Astrocyte of the spinal cord (primary cell): ENCODE results near the gene SOWAHA.
"Not testable (repeated sequence)": the region's sequence is repeated elsewhere in the genome, so short reads cannot be mapped to it uniquely, and the experiment has no call there.

Source experiments
- DNase-seq: peaks from one replicate; pipeline ENCODE4 v3.0.0; 2011; ENCODE audit warnings: low read depth, low spot score
- H3K4me3 ChIP-seq: 2 replicates; pipeline ENCODE4 v1.5.1; 2011; ENCODE audit warnings: low read depth, mild to moderate bottlenecking, low read length, moderate library complexity
- in situ Hi-C: cut with HindIII; loops from 2 replicates; pipeline ENCODE4 v1.10.0; 2017; ENCODE audit warnings: low sequenced_read_pairs
- TF ChIP-seq, protein P1 (sequence below): IDR thresholded peaks from 2 replicates; pipeline ENCODE4 v1.5.1; 2012; ENCODE audit warnings: low read depth, mild to moderate bottlenecking, low read length, inconsistent platforms

Gene SOWAHA

DNA sequence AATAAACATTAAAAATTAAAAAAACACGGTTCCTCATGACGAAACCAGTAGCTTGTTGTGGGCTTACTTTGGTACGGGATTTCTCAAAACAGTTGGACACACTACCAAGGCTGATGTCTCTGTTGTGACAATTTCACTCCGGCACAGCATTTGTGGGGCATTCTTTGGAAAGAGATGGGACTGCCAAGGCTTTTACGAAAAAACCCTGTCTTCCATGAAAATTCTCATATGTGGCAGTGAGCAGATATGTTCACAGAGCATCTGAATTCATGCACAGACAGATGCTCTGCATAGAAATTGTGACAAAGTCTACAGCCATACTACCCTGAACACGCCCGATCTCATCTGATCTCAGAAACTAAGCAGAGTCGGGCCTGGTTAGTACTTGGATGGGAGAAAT is 35.2 kb downstream of the SOWAHA start:
- DNase-seq: no peak
- TF ChIP-seq, protein P1, sequence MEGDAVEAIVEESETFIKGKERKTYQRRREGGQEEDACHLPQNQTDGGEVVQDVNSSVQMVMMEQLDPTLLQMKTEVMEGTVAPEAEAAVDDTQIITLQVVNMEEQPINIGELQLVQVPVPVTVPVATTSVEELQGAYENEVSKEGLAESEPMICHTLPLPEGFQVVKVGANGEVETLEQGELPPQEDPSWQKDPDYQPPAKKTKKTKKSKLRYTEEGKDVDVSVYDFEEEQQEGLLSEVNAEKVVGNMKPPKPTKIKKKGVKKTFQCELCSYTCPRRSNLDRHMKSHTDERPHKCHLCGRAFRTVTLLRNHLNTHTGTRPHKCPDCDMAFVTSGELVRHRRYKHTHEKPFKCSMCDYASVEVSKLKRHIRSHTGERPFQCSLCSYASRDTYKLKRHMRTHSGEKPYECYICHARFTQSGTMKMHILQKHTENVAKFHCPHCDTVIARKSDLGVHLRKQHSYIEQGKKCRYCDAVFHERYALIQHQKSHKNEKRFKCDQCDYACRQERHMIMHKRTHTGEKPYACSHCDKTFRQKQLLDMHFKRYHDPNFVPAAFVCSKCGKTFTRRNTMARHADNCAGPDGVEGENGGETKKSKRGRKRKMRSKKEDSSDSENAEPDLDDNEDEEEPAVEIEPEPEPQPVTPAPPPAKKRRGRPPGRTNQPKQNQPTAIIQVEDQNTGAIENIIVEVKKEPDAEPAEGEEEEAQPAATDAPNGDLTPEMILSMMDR: no peak
- no peak overlapping the region for H3K4me3 ChIP-seq
- in situ Hi-C loops: no loop called here

DNA sequence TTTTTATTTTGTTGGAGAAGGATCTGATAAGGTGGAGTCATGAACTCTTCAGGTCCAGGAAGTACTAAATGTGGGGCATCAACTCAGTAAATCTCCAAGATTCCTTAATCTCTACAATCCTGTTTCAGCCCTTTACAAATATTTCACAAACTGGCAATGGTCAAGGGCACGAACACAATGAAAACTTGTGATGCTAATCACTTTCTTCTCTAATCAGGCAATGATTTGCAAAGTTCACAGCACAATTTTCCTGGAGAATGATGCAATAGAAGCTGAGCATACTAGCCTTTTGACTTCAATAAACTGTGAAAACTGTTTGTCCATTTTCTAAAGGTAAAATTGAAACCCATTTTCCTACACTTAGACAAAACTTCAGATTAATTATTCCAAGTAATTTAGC is 36.2 kb downstream of the SOWAHA start:
- in situ Hi-C loops: no loop called here
- no peak overlapping the region for H3K4me3 ChIP-seq
- TF ChIP-seq, protein P1: no peak
- no peak for DNase-seq

DNA sequence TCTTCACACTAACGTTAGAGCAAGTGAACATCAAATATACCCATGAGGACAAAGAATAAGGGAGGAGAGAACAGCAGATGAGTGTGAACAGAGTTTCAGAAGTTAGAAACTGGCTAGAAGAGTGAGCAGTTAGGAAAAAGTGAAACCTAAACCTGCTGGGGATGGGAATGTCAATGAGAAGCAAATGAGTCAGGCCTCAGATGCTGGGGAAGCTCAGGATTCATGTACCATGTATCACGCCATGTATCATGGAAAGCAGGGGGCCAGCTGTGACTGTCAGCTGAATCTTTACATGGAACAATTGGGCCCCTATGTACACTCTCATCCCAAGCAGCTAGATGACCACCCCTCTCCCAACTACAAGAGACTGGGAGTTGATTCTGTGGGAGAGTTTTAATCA is 37.0 kb downstream of the SOWAHA start:
- TF ChIP-seq, protein P1: no peak
- in situ Hi-C loops: no loop called here
- H3K4me3 ChIP-seq: no peak overlapping the region
- DNase-seq: no peak

DNA sequence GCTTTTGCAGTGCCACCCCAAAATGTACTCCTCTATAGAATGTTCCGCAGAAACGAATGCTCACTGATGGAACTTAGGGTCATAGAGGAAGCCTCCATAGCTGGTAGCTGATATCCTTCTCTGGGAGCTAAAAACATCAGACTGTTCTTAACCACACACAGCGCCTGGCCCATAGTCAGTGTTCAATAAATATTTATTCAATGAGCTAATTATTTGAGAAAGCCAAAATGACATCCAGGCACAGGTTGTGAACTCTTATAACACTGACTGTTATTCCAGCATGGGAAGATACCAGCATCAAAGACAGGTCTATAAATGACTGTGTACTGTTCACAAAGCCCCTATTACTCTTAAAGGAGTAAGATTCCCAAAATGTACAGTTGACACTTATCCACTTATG is 40.2 kb downstream of the SOWAHA start:
- TF ChIP-seq, protein P1: no peak
- in situ Hi-C loops: no loop called here
- DNase-seq: no peak
- H3K4me3 ChIP-seq: no peak overlapping the region

DNA sequence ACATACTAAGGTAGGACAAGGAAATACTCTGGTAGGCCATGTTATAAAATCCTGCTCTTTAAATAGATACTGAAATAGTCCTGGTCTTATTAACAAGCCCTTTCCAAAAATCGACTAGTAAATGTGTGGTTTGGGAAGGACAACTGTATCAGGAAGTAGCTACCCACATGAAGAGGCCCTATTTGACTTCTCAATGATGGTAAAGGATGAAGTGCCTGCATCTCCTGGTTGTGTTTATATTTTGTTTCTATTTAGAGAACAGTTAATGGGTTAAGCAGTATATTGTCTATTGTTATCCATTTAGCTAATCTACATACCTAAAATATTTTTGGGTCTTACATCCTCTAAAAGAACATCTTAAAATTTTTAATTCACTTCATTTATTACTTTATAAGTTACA is 40.7 kb downstream of the SOWAHA start:
- no peak overlapping the region for H3K4me3 ChIP-seq
- no peak for DNase-seq
- in situ Hi-C loops: no loop called here
- TF ChIP-seq, protein P1: no peak

DNA sequence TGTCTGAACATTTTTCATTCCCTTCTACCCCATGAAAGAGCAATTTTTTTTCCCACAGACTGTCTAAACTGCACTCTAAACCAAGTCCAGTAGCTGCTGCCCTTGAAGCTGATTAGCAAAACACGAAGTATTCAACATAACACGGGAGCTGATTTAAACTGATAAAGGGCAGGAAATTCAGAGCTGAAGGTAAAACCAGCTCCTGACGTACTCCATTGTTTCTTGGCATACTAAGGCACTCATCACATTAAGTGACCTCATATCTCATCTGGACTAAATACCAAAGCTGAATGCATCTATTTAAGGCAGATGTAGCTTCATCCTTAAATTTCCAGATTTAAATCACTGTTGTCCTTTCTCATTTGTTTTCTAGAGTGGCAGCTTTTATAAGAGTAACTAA is 41.2 kb downstream of the SOWAHA start:
- TF ChIP-seq, protein P1: no peak
- H3K4me3 ChIP-seq: no peak overlapping the region
- DNase-seq: no peak
- in situ Hi-C loops: no loop called here

DNA sequence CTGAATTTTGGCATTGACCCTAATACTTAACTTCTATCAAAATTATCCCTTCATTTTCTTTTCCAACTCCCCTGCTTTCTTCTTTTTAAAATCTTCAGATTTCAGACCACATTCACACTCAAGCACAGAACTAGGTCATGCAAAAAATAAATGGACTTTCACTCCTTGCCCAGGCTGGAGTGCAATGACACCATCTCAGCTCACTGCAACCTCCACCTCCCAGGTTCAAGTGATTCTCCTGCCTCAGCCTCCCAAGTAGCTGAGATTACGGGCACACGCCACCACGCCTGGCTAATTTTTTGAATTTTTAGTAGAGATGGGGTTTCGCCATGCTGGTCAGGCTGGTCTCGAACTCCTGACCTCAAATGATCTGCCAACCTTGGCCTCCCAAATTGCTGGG is 41.9 kb downstream of the SOWAHA start:
- H3K4me3 ChIP-seq, in situ Hi-C loops, DNase-seq: not testable (repeated sequence)
